AG04449 (cell line): ENCODE measurements around the gene NOTCH4.
"Not testable (repeated sequence)": the region's sequence is repeated elsewhere in the genome, so short reads cannot be mapped to it uniquely, and the experiment has no call there.

ENCODE experiments used
- CTCF ChIA-PET: fragments of 350-600 bp; formaldehyde crosslinking; extraction: SDS; loops from one replicate; lab custom pipeline; 2021; ENCODE audit warnings: antibody characterized with exemption; lab: Yijun Ruan, JAX
- POLR2A ChIA-PET: fragments of 400-600, 350-600 bp; formaldehyde crosslinking; extraction: SDS; loops from one replicate; lab custom pipeline; 2020; ENCODE audit warnings: antibody characterized with exemption, inconsistent platforms; lab: Yijun Ruan, JAX
- DNase-seq: peaks from one replicate; pipeline ENCODE4 v3.0.0-alpha.2; 2010; ENCODE audit warnings: low read depth, low spot score
- H3K4me3 ChIP-seq: 2 replicates; pipeline ENCODE4 v1.5.1; 2011; ENCODE audit warnings: low read depth, mild to moderate bottlenecking, control low read depth, low read length
- CTCF ChIP-seq: IDR thresholded peaks from one replicate; pipeline ENCODE4 v1.5.1; 2011; ENCODE audit warnings: mild to moderate bottlenecking, moderate library complexity, low read length, control low read depth, inconsistent platforms; ENCODE audit not compliant: insufficient read depth; ENCODE audit errors: missing control alignments

NOTCH4 gene

GRCh38 chr6:32213649-32214048, 10.2 kb downstream of the NOTCH4 start:
- ChIA-PET CTCF (interaction anchor here (1.7 kb wide), 1 partner anchor 95 kb away, joined by 4 read pairs; no protein-coding TSS in a partner anchor), POLR2A (no interaction called here)
- DNase-seq: no peak
- no peak for TF ChIP-seq CTCF
- no peak overlapping the region for H3K4me3 ChIP-seq

- no peak overlapping the region for H3K4me3 ChIP-seq
- ChIA-PET POLR2A (interaction anchor here (0.6 kb wide), 1 partner anchor 25 kb away, joined by 3 read pairs; no protein-coding TSS in a partner anchor), CTCF (interaction anchor here (0.9 to 1.7 kb wide), 4 partner anchors 17 to 94 kb away, joined by 3 to 5 read pairs (median 4); no protein-coding TSS in a partner anchor)
- no peak for TF ChIP-seq CTCF
- no peak for DNase-seq
Measured at GRCh38 chr6:32212076-32212760, 11.6 kb downstream of the NOTCH4 start.

GRCh38 chr6:32211432-32211831, 12.4 kb downstream of the NOTCH4 start:
- not testable (repeated sequence) for H3K4me3 ChIP-seq, DNase-seq
- ChIA-PET POLR2A (interaction anchor here (0.6 kb wide), 1 partner anchor 26 kb away, joined by 3 read pairs; no protein-coding TSS in a partner anchor), CTCF (interaction anchor here (1.1 kb wide), 2 partner anchors 33 to 35 kb away, joined by 3 to 5 read pairs; no protein-coding TSS in a partner anchor)

GRCh38 chr6:32210191-32210601, 13.7 kb downstream of the NOTCH4 start:
- no peak overlapping the region for H3K4me3 ChIP-seq
- POLR2A ChIA-PET: no interaction called here
- no peak for TF ChIP-seq CTCF
- DNase-seq: no peak
- CTCF ChIA-PET: no interaction called here

GRCh38 chr6:32208996-32209395, 14.9 kb downstream of the NOTCH4 start:
- POLR2A ChIA-PET: no interaction called here

GRCh38 chr6:32204268-32204715, 19.6 kb downstream of the NOTCH4 start:
- CTCF ChIA-PET: interaction anchor here (1.2 to 1.6 kb wide), 2 partner anchors 9 to 41 kb away, joined by 4 to 6 read pairs; no protein-coding TSS in a partner anchor
- POLR2A ChIA-PET: no interaction called here
- H3K4me3 ChIP-seq: no peak overlapping the region
- no peak for DNase-seq
- TF ChIP-seq CTCF: no peak

More at GRCh38 chr6:32208996-32209395, 14.9 kb downstream of the NOTCH4 start:
- CTCF ChIA-PET: no interaction called here
- H3K4me3 ChIP-seq: no peak overlapping the region
- no peak for DNase-seq
- TF ChIP-seq CTCF: no peak
